H9 (cell line): ENCODE data around the gene MAPRE3. TPM values are rescaled to one million over a fixed set of nuclear protein-coding genes. Genes with fewer than 3 reads are reported as not detected.

ENCODE experiments used
- DNase-seq: peaks from one replicate; pipeline ENCODE4 v3.0.0-alpha.2; 2017
- H2AFZ ChIP-seq: one replicate; pipeline ENCODE4 v1.6.1; 2013; ENCODE audit warnings: mild to moderate bottlenecking, low read length, control low read depth, moderate library complexity
- H2AK5ac ChIP-seq: 2 replicates; pipeline ENCODE4 v1.6.1; 2013; ENCODE audit warnings: low read length, control low read depth, mixed read lengths; ENCODE audit not compliant: insufficient read length
- H2BK120ac ChIP-seq: one replicate; pipeline ENCODE4 v1.6.1; 2013; ENCODE audit warnings: low read depth, mild to moderate bottlenecking, low read length, control low read depth, inconsistent platforms; ENCODE audit not compliant: poor library complexity, severe bottlenecking
- H2BK12ac ChIP-seq: 2 replicates; pipeline ENCODE4 v1.6.1; 2013; ENCODE audit warnings: low read length, control low read depth, mixed read lengths, low read depth; ENCODE audit not compliant: insufficient read length
- H2BK15ac ChIP-seq: 2 replicates; pipeline ENCODE4 v1.6.1; 2013; ENCODE audit warnings: low read depth, low read length, control low read depth
- H2BK20ac ChIP-seq: one replicate; pipeline ENCODE4 v1.6.1; 2013; ENCODE audit warnings: low read depth, mild to moderate bottlenecking, low read length, control low read depth, inconsistent platforms; ENCODE audit not compliant: poor library complexity, severe bottlenecking
- H2BK5ac ChIP-seq: 2 replicates; pipeline ENCODE4 v1.6.1; 2013; ENCODE audit warnings: low read length, control low read depth, mixed read lengths; ENCODE audit not compliant: insufficient read length
- H3K14ac ChIP-seq: 2 replicates; pipeline ENCODE4 v1.6.1; 2013; ENCODE audit warnings: low read length, control low read depth; ENCODE audit not compliant: insufficient read depth
- H3K18ac ChIP-seq: 2 replicates; pipeline ENCODE4 v1.6.1; 2013; ENCODE audit warnings: low read depth, mild to moderate bottlenecking, mixed read lengths, low read length, control low read depth; ENCODE audit not compliant: insufficient read length
- H3K23ac ChIP-seq: 2 replicates; pipeline ENCODE4 v1.6.1; 2013; ENCODE audit warnings: low read length, control low read depth, mixed read lengths, low read depth; ENCODE audit not compliant: insufficient read length
- H3K23me2 ChIP-seq: 2 replicates; pipeline ENCODE4 v1.6.1; 2013; ENCODE audit warnings: low read depth, mild to moderate bottlenecking, mixed read lengths, low read length, control low read depth; ENCODE audit not compliant: insufficient read length, poor library complexity, severe bottlenecking
- H3K27ac ChIP-seq: 2 replicates; pipeline ENCODE4 v1.5.1; 2013; ENCODE audit warnings: low read length, control low read depth, mixed read lengths, low read depth; ENCODE audit not compliant: insufficient read length
- H3K27me3 ChIP-seq: 2 replicates; pipeline ENCODE4 v1.6.1; 2013; ENCODE audit warnings: low read length, control low read depth, inconsistent platforms; ENCODE audit not compliant: insufficient read depth
- H3K4ac ChIP-seq: 2 replicates; pipeline ENCODE4 v1.6.1; 2013; ENCODE audit warnings: low read depth, mild to moderate bottlenecking, control low read depth, inconsistent platforms, low read length, moderate library complexity
- H3K4me1 ChIP-seq: 2 replicates; pipeline ENCODE4 v1.6.1; 2013; ENCODE audit warnings: low read length, control low read depth, inconsistent platforms; ENCODE audit not compliant: insufficient read depth
- H3K4me2 ChIP-seq: 2 replicates; pipeline ENCODE4 v1.6.1; 2013; ENCODE audit warnings: low read length, control low read depth, mixed read lengths; ENCODE audit not compliant: insufficient read length, insufficient read depth
- H3K56ac ChIP-seq: 2 replicates; pipeline ENCODE4 v1.6.1; 2013; ENCODE audit warnings: low read depth, mild to moderate bottlenecking, mixed read lengths, low read length, control low read depth; ENCODE audit not compliant: insufficient read length
- H3K79me1 ChIP-seq: 2 replicates; pipeline ENCODE4 v1.6.1; 2013; ENCODE audit warnings: low read depth, mild to moderate bottlenecking, moderate library complexity, low read length, control low read depth, inconsistent platforms; ENCODE audit not compliant: insufficient read depth, poor library complexity, severe bottlenecking
- H3K79me2 ChIP-seq: 2 replicates; pipeline ENCODE4 v1.6.1; 2013; ENCODE audit warnings: low read length, control low read depth, inconsistent platforms; ENCODE audit not compliant: insufficient read depth
- H3K9ac ChIP-seq: 2 replicates; pipeline ENCODE4 v1.6.1; 2013; ENCODE audit warnings: low read length, control low read depth, mixed read lengths; ENCODE audit not compliant: insufficient read length; ENCODE audit errors: extremely low read depth
- H3K9me3 ChIP-seq: one replicate; pipeline ENCODE4 v1.6.1; 2013; ENCODE audit warnings: low read depth, low read length, inconsistent platforms; ENCODE audit not compliant: control insufficient read depth
- H3T11ph ChIP-seq: one replicate; pipeline ENCODE4 v1.6.1; 2013; ENCODE audit warnings: mild to moderate bottlenecking, low read length, control low read depth, inconsistent platforms
- H4K20me1 ChIP-seq: one replicate; pipeline ENCODE4 v1.6.1; 2013; ENCODE audit not compliant: control insufficient read depth, insufficient read length, insufficient read depth
- H4K5ac ChIP-seq: 2 replicates; pipeline ENCODE4 v1.6.1; 2013; ENCODE audit warnings: low read depth, mild to moderate bottlenecking, mixed read lengths, low read length, control low read depth; ENCODE audit not compliant: insufficient read length
- H4K8ac ChIP-seq: replicated peaks from 2 replicates; pipeline ENCODE4 v1.6.1; 2013; ENCODE audit warnings: low read length, control low read depth, mixed read lengths, low read depth; ENCODE audit not compliant: insufficient read length
- H4K91ac ChIP-seq: 2 replicates; pipeline ENCODE4 v1.6.1; 2013; ENCODE audit warnings: low read depth, mild to moderate bottlenecking, moderate library complexity, mixed read lengths, low read length, control low read depth; ENCODE audit not compliant: insufficient read length
- H3K27ac Mint-ChIP-seq, 3 experiments: 2 replicates in 2 of 3; 3 replicates in 1 of 3; pipeline ENCODE4 v1.8.0; 2020 to 2021; ENCODE audit warnings: mixed read lengths in 3 of 3, mild to moderate bottlenecking in 1 of 3, moderate library complexity in 1 of 3
- H3K27me3 Mint-ChIP-seq: 2 replicates; pipeline ENCODE4 v1.8.0; 2021; ENCODE audit warnings: low read depth, mild to moderate bottlenecking, moderate library complexity, mixed read lengths
- H3K36me3 Mint-ChIP-seq, 3 experiments: 2 replicates in 2 of 3; 3 replicates in 1 of 3; pipeline ENCODE4 v1.8.0; 2020 to 2021; ENCODE audit warnings: low read depth in 3 of 3, mixed read lengths in 3 of 3; ENCODE audit not compliant: insufficient read depth in 1 of 3
- H3K4me1 Mint-ChIP-seq, 2 experiments: 2 replicates each; pipeline ENCODE4 v1.8.0; 2020; ENCODE audit warnings: mixed read lengths in 2 of 2
- H3K4me3 Mint-ChIP-seq, 2 experiments: 2 replicates in 1 of 2; 3 replicates in 1 of 2; pipeline ENCODE4 v1.8.0; 2020 to 2021; ENCODE audit warnings: mild to moderate bottlenecking in 2 of 2, mixed read lengths in 2 of 2, moderate library complexity in 1 of 2
- H3K9me3 Mint-ChIP-seq, 2 experiments: 2 replicates in 1 of 2; 3 replicates in 1 of 2; pipeline ENCODE4 v1.8.0; 2020; ENCODE audit warnings: mild to moderate bottlenecking in 2 of 2, mixed read lengths in 2 of 2, moderate library complexity in 1 of 2
- WGBS: extraction: QIAGEN DNeasy Blood & Tissue Kit; methylation state at CpG from one replicate; pipeline ENCODE4 v1.1.7; 2013; ENCODE audit warnings: missing lambda C conversion rate, low lambda C conversion rate, mixed read lengths; ENCODE audit not compliant: insufficient read length; ENCODE audit errors: extremely low coverage; 5-methylcytosine and 5-hydroxymethylcytosine counted together
- total RNA-seq: library from RNA; stranded (reverse); gene quantifications from 2 replicates; pipeline ENCODE4 v1.2.1, GENCODE V29; 2021
- TF ChIP-seq, protein P1 (sequence below): fragments of 200-600 bp; sonication (generic); conservative IDR thresholded peaks from 3 replicates; pipeline ENCODE4 v1.8.0; 2021; ENCODE audit warnings: antibody characterized with exemption, mild to moderate bottlenecking

MAPRE3 gene
- total RNA-seq, 1 experiment from 2014 or later: 2.0 TPM

DNA sequence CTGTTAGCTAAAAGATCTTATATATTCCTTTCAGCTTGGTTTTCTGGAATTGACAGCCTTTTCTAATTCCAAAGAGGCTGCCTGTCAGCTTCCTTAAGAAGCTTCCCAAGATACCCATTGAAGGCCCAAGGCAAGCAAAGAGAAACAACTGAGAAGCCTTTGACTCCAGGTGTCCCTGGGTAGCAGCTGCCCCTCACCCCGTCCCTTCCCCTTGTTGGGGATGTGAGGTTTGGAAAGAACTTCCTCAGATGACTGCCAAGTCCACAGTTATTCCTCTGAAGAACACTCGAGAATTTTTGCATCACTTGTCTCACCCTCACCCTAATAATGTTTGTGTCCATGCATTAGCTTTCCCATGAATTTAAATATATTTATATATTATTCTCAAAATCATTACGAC, 13.3 kb downstream of the MAPRE3 start:
- Histone ChIP-seq H3K18ac (no peak overlapping the region), H3K27me3 (no peaks in the 10 kb centered on the region), H4K91ac (no peak overlapping the region), H3K4ac (no peak overlapping the region), H3K23me2 (no peaks in the 10 kb centered on the region), H2BK5ac (no peak overlapping the region), H3K9ac (no peak overlapping the region), H2AFZ (no peak overlapping the region), H2BK12ac (no peak overlapping the region), H3K4me2 (no peak overlapping the region), H4K5ac (no peak overlapping the region), H3K79me2 (no peaks in the 10 kb centered on the region), H2BK15ac (no peak overlapping the region), H3K79me1 (no peaks in the 10 kb centered on the region), H2BK120ac (no peak overlapping the region), H4K8ac (no peak overlapping the region), H3K23ac (no peak overlapping the region), H3K9me3 (no peaks in the 10 kb centered on the region), H3K14ac (no peak overlapping the region), H3K27ac (no peak overlapping the region), H2AK5ac (no peak overlapping the region), H3K4me1 (no peaks in the 10 kb centered on the region), H3T11ph (no peak overlapping the region), H3K56ac (no peak overlapping the region), H4K20me1 (no peaks in the 10 kb centered on the region), H2BK20ac (no peak overlapping the region)
- Mint-ChIP-seq H3K4me1 (peaks cover 0 to 2% of the 10 kb centered on the region in 2 experiments; a peak in 1 of 4 replicates), H3K4me3 (no peak overlapping the region), H3K9me3 (no peaks in the 10 kb centered on the region), H3K36me3 (no peaks in the 10 kb centered on the region), H3K27me3 (peaks cover 11% of the 10 kb centered on the region), H3K27ac (no peak overlapping the region)
- TF ChIP-seq, protein P1, sequence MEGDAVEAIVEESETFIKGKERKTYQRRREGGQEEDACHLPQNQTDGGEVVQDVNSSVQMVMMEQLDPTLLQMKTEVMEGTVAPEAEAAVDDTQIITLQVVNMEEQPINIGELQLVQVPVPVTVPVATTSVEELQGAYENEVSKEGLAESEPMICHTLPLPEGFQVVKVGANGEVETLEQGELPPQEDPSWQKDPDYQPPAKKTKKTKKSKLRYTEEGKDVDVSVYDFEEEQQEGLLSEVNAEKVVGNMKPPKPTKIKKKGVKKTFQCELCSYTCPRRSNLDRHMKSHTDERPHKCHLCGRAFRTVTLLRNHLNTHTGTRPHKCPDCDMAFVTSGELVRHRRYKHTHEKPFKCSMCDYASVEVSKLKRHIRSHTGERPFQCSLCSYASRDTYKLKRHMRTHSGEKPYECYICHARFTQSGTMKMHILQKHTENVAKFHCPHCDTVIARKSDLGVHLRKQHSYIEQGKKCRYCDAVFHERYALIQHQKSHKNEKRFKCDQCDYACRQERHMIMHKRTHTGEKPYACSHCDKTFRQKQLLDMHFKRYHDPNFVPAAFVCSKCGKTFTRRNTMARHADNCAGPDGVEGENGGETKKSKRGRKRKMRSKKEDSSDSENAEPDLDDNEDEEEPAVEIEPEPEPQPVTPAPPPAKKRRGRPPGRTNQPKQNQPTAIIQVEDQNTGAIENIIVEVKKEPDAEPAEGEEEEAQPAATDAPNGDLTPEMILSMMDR: no peak
- DNase-seq: no peak
- WGBS: no CpG with 5 or more reads among the region's 3 CpGs
